Stromal cell of bone marrow (primary cell): Measurements from ENCODE around the gene FYCO1.
A peak's percentile ranks its signal among the peaks of the same experiment; 100 is the strongest.
"Not testable (repeated sequence)": the region's sequence is repeated elsewhere in the genome, so short reads cannot be mapped to it uniquely, and the experiment has no call there.

ENCODE experiments used
- DNase-seq: peaks from one replicate; pipeline ENCODE4 v3.0.0-alpha.2; 2012; ENCODE audit warnings: low read depth

FYCO1 gene

DNA sequence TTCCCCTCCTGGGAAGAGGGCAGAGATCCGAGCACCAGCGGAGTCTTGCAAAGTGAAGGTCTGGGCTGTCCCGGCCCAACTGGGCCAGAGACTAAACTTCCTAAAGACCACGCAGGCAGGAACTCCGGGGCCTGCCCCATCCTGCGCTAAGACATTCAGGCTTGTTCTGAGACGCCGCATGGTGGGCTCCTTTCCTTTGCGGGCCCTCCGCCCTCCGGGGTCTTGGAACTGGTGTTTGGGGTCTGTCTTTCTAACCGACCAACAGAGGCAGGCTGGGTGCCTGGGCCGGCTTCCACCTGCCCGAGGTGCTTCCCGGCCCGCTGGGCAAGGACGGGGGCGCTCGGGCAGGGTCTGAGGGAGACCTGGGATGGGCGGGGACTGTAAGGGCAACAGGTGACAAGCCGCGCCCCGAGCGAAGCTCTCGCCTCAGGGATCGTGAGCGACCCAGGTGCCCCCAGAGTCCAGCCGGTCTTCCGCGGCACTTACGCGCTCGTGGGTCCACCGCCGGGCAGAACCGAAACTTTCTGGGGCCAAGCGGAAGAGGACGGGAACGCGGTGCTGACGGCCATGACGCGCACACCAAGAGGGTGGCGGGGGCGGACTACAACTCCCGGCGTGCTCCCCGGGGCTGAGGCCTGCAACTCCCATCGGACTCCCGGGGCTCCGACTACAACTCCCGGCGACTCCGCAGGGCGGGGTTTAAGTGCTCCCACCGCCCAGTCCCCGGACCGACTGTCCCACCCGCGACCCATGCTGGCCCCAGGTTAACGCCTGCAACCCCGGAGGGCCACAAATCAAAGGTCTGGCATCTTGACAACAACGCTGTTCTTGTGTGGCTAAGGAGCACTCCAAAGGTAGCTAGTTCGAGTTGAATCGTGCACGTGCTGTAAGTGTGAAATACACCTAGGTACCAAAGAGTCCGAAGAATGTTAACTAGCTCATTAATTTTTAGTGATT, at the start of gene FYCO1:
Gene FYCO1, minus strand, starts transcription at position 589 of the 957 bp plus-strand sequence. CDS start 10,914 bp downstream, outside the sequence.
- DNase-seq = peak; percentile 81

DNA sequence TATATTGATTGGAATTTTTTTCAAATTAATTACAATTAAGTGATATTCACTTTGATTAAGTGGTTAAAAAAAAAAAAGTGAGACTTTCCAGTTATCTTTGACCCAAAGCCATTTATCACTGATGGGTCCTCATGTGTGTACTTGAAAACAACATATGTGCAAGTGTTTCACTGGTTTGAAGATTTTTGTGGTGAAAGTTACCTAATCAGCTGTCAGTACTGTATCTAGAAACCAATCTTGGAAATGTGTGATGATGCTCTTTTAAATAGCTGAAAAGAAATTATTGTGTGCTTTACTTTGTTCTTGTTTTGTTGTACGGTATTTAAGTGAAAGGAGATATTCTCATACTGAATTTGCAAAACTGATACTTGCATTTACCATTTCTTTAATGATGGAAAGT, 43.3 kb upstream of the FYCO1 start:
- no peak for DNase-seq

DNA sequence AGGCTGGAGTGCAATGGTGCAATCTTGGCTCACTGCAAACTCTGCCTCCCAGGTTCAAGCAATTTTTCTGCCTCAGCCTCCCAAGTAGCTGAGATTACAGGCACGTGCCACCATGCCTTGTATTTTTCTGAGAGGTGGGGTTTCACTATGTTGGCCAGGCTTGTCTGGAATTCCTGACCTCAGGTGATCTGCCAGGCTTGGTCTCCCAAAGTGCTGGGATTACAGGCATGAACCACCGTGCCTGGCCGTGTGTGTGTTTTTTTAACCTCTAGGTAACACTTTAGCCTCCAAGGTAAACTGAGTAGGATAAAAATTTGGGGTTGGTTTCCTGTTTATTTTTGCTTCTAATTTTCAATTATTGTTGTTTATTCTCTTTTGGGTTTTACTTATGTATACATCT, 42.4 kb upstream of the FYCO1 start:
- DNase-seq = not testable (repeated sequence)

DNA sequence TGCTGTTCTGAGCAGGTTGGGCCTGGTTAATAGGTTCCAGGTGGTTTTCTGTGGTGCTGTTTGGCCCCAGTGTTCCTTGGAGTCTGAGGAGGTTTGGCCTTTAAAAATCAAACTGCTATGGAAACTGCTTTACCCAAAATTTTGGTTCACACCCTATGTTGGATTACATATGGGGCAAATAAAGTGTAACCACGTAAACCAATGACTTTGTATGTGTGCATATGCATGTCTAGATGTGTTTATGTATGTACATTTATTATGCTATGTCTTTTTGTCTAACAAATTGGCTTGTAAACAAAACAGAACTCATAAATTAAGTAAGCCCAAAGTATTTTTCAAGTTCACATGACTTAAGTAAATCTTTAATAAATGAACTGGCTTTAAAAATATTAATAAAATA, 40.6 kb upstream of the FYCO1 start:
- DNase-seq = no peak

DNA sequence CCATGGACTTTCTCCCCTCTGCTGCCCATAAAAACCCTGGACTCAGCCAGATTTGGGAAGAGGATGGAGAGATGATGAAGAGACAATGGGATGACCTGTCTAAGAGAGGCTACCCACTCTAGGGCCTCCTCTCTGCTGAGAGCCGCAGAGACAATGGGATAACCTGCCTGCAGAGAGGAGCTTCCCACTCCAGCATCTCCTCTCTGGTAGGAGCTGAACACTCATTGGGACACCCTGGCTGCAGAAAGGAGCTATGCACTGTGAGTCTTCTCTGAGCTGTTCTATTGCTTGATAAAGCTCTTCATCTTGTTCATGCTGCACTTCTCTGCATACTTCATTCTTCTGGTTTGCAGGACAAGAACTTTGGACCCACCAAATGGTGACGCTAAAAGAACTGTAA, 36.1 kb upstream of the FYCO1 start:
- no peak for DNase-seq

DNA sequence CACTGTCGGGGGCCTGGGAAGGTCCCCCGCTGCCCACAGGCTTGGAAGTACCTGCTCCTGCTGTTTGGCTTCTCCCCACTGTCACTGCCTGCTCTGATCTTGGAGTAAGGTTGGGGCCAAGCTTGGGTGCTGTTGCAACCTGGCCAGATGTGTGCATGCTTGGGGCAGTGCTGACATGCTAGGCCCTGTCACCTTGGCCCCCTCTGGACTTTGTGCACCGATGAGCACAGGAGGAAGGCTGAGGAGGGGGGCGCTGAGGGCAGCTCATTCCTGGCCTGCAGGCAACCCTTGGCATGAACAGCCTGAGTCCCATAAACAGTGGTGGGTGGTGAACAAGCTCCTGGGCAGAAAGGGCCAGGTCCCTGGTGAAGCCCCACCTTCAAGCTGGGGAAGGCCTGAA, 35.6 kb upstream of the FYCO1 start:
- no peak for DNase-seq

DNA sequence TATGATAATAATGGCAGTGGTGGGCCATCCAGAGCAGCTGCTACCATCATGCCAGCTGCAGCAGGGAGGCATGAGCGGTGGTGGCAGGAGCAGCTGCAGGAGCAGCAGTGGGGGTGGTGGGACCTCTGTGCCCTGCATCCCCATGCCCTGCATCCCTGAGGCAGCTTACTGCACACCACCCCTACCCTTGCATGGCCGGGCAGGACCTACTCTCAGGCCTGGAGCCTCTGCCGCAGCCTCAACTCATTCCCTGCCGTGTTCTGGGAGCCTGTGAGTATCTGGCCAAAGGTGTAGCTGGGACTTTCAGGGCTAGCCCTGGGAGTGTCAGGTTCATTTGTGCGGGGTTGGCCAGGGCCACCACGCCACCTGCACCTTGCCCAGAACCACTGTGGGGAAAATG, 35.0 kb upstream of the FYCO1 start:
- no peak for DNase-seq

DNA sequence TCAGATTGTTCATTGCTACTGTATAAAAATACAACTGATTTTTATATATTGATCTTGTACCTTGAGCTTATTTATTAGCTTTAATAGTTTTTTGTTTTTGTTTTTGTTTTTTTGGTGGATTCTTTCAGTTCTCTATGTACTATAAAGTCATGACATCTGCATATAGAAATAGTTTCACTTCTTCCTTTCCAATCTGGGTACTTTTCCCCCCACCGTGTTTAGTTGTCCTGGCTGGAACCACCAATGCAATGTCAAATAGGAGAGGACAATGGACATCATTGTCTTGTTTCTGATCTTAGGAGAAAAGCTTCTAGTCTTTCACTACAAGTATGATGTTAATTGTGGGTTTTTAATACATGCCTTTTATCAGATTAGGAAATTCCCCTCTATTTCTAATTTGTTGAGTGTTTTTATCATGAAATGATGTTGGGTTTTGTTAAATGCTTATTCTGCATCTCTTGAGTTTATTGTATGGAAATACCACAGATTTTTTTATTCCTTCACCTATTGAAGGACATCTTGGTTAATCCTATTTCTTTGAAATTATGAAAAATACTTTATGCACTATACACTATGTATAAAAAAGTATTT, 34.4 kb upstream of the FYCO1 start:
- no peak for DNase-seq

DNA sequence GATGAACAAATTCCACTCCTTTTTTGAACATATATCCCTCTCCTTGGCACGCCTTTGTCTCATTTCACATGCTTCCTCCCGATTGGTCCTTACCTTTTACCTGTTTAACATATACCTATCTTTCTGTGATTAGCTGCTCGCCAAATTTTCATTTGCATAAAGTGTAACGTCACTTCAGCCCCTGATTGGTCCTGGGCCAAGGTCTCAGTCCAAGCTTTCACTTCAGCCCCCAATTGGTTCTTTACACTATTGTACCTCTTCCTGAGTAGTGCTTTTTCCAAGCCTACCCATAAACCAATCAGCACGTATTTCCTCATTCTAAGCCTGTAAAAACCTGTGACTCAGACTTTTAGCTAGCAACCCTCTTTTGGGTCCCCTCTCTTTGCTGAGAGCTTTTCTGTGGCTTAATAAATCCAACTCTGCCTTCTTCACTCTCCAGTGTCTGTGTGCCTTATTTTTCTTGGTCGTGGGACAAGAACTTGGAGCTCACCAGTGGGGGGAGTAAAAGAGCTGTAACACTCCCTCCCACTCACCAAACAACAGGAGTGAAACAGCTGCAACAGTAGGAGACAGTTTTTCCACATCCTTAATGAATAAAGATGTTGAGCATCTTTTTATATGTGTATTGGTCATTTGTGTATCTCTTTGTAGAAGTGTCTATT, 32.2 kb upstream of the FYCO1 start:
- peak; percentile 9 for DNase-seq

DNA sequence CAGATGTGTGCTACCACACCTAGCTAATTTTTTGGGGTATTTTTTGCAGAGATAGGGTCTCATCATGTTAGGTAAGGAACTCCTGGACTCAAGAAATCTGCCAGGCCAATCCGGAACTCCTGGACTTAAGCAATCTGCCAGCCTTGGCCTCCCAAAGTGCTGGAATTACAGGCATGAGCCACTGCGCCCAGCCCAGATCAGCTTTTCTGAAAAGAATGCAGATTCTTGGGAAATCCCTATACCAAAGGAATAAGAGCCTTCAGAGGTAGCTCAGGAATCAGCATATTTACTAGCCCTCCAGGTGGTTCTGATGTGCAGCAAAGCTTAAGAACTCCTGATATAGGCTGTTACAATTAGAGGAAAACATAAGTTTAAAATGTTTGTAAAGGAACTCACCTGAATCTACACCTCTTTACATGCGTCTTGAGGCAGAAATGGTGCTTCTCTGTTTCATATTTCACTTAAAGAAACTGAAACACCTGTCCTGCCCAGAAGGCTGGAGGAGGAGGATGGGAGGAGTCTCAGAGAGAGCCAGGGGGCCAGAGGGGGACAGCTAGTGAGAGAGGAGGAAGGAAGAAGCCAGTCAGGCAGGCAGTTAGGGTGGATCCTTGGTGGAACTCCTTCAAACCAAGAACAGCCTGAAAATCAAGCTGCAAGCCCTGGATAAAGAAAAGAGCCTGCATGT, 31.5 kb upstream of the FYCO1 start, which contains the start of gene XCR1:
Gene XCR1, minus strand, starts transcription at position 463 of the 685 bp plus-strand sequence. CDS start 5,536 bp downstream, outside the sequence.
- DNase-seq = no peak

DNA sequence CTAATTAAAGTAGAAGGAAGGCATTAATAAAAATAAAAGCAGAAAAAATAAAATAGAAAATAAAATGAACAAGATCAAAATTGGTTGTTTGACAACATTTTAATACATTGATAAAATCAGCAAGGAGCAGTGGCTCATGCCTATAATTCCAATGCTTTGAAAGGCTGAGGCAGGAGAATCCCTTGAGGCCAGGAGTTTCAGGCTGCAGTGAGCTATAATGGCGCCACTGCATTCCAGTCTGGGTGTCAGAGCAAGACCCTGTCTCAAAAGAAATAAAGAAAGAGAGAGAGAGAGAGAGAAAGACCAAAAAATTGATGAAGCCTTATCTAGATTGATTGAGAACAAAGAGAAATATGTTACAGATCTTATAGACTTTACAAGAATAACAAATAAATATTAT, 29.5 kb upstream of the FYCO1 start:
- DNase-seq = no peak

DNA sequence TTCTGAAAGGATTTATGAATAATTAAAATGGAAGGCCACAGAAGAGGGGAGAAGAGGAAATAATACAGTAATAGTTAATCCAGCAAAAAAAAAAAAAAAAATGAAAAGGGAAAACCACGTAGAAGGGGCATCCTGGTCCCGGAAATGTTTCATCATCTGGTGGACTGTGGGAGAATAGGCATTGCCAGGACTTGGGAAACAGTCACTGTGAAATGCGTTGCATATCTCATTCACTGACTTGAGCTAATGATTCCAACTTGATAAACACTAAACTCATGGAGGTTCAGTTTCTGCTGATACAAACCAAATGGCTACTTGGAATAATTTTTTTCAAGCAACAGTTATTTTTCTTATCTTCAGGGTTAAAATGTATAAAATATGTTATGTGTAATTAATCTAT, 28.5 kb upstream of the FYCO1 start:
- peak; percentile 18 for DNase-seq

DNA sequence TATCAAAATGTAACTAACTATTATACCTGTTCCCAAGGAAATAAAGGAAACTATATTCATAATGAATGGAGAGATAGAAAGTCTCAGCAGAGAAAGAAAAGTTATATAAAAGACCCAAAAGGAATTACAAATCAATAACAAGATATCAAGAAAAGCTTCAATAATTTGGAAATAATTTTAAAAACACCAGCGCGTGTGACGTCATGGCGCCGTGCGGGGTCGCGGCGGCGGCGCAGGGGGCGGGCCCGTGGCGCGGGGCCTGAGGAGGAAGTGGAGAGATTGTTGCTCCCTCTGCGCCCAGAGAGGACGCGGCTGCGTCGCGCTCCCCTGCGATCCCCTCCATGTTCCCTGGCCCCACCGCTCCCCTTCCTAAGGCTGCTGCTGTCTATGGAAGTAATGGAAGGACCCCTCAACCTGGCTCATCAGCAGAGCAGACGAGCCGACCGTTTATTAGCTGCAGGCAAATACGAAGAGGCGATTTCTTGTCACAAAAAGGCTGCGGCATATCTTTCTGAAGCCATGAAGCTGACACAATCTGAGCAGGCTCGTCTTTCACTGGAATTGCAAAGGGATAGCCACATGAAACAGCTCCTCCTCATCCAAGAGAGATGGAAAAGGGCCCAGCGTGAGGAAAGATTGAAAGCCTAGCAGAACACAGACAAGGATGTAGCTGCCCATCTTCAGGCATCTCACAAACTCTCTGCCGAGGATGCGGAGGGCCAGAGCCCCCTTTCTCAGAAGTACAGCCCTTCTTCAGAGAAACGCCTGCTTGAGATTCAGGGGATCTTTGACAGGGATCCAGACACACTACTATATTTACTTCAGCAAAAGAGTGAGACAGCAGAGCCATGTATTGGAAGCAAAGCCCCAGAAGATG, 27.5 kb upstream of the FYCO1 start:
- DNase-seq = no peak

DNA sequence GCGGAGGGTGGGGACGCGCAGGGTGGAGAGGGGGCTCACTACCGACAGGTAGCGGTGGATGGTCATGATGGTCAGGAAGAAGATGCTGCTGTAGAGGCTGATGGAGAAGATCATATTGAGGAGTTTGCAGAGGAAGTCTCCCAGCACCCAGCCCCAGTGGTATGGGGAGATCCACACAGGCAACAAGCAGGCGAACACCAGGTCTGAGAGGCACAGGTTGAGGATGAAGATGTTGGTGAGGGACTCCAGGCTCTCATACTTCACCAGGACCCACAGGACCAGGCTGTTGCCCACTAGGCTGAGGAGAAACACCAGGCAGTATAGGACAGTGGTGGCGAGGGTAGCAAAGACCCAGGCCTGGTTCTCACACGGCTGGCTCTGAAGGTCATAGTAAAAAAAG, 25.9 kb upstream of the FYCO1 start:
- no peak for DNase-seq

DNA sequence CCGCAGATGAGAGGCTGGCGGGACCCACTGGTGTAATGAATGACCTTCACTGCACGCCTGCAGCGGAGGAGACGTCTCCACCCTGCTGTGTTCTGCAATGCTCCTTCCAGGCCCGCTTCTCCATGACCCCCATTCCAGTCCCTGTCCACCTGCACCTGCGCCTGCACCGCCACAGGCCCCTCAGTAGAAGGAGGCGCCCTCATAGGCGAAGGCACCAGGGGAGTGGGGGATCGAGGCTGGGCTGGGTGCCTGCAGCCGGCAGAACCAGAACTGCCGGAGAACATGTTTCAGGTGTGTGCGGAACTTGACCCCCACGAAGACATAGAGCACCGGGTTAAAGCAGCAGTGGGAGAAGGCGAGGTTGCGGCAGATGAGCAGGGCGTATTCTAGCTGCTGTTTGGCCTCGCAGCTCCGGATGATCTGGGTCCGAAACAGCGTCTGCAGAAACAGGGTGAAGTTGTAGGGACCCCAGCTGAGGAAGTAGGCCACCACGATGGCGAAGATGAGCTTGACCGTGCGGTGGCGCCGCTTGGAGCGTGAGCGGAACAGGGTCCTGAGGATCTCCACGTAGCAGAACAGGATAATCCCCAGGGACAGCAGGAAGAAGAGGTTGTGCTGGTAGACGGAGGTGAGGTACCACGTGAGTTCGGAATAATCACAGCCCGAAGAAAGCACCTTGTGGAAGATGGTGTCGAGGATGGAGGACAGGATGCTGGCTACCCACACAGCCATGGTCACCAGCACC, 25.3 kb upstream of the FYCO1 start:
- no peak for DNase-seq

DNA sequence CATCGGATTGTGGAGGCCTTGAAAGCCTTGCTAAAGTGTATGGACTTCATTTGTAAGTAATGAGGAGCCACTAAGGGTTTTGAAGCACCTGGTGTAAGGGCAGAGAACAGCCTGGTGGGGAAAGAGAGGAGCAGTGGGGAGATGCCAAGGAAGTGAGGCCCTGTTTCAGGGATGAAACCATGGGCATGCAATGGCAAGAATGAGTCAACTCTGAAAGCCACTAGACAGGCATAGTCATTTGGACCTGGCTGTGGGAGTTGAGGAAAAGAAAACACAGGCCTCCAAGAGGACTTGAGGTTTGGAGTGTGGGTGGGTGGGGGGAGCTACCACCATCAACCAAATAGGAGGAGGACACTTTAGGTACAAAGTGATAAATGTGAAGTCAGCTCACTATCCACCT, 24.1 kb upstream of the FYCO1 start:
- DNase-seq = peak; percentile 62

DNA sequence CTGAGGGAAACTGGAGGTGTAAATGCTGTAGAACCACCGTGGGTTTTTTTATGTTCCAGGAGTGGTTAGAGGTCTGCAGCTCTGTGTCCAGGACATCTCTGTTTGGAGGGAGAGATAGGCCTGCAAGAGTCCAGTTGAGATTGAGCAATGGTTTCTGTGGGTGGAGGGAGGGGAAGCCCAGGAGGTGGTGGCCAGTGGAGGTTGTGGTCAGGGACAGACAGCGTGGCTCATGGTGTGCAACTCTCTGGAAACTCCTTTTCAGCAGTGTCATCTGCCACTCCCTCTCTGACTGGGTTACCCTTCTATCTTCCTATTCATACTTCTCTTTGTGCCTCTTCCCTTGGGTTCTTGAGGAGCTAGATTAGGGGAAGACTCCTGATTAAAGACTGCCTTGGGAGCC, 22.1 kb upstream of the FYCO1 start:
- DNase-seq = no peak

DNA sequence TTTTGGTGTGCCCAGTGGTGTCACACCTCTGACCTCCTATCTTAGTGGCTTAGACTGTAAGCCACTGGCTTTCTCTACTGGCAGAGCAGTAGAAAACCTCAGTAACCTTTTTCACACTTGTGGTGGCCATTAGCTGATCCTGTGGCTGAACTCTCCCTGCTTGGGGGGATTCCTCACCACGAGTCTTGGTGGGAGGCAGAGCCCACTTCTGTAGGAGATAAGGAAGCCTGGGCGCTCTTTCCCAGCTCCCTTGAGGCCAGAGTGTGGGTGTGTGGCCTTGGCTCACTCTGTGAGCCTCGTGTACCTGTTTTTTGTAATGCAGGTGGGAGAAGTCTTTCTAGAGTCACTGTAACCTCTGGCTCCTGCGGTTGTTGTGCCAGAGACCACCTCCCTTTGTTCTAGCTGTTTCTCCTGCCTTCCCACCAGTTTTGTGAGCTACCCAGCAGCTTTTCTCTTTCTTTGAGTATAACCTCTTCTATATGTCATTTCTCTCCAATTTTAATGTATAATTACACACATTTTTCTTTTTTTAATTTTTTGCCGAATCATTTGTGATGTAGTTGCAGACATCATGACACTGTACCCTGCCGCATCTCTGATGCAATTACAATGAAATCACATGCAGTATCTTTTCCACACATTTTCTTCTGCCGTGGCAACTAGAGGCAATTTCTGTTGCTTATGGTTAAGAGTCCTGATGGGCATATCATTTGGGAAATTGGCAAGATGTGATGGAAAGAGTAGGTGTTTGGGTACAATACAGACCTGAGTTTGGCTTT, 17.9 kb upstream of the FYCO1 start:
- DNase-seq = no peak

DNA sequence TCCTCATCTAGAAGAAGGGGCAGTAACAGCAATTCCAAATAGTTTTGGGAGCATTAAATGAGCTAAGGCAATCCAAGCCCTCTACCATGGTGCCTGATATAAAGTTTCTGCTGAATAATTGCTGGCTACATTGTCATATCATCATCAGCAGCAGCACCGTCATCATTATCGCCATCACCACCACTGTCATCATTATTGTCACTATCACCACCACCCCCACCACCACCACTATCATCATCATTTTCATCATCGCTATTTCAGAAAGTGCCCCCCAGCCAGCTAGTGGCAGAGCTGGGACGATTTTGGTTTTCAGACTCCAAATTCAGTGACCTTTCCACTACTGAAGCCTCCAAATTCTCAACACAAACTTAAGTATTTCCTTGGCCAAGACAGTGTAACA, 16.6 kb upstream of the FYCO1 start:
- DNase-seq = no peak
